Ovary (tissue), 3 donors: Measurements from ENCODE around the gene PGAP1.

Source experiments
- CTCF ChIP-seq, 3 donors: fragments of 450-650 bp in 2 of 3; fragments of 200-600 bp in 1 of 3; IDR thresholded peaks; one replicate each; pipeline versions ENCODE4 v1.5.1 to v1.8.0; 2016 to 2022; ENCODE audit warnings: antibody characterized with exemption in 3 of 3, mild to moderate bottlenecking in 1 of 3
- POLR2A ChIP-seq: fragments of 450-650 bp; IDR thresholded peaks from one replicate; pipeline ENCODE4 v1.6.1; 2017; ENCODE audit warnings: antibody characterized with exemption, mild to moderate bottlenecking, moderate library complexity
- donor health status: DM: no; HTN: no; CAD: no.

- no peak for TF ChIP-seq CTCF (IDR thresholded peaks at IDR 0.05)
- TF ChIP-seq POLR2A = no peak
Measured at GRCh38 chr2:196792865-196793264, 133.6 kb downstream of the PGAP1 start.
